Loucy (cell line): ENCODE measurements around the gene CEP70.

Experiments used
- H2AFZ ChIP-seq: fragments of 200-600 bp; sonication (generic); 2 replicates; pipeline ENCODE4 v1.6.0; 2016; ENCODE audit warnings: antibody characterized with exemption, mild to moderate bottlenecking, low read length, moderate library complexity
- H3F3A ChIP-seq: fragments of 200-600 bp; 2 replicates; pipeline ENCODE4 v1.6.0; 2016; ENCODE audit warnings: antibody characterized with exemption, low read depth, mild to moderate bottlenecking
- H3K27me3 ChIP-seq: fragments of 200-600 bp; sonication (generic); 2 replicates; pipeline ENCODE4 v1.6.1; 2014; ENCODE audit warnings: low read length, mild to moderate bottlenecking; ENCODE audit not compliant: insufficient read depth, poor library complexity, severe bottlenecking
- H3K36me3 ChIP-seq: fragments of 200-600 bp; sonication (generic); 2 replicates; pipeline ENCODE4 v1.6.1; 2016; ENCODE audit warnings: low read length; ENCODE audit not compliant: insufficient read depth
- H3K4me1 ChIP-seq: fragments of 200-600 bp; sonication (generic); 2 replicates; pipeline ENCODE4 v1.5.1; 2014; ENCODE audit warnings: low read length, mild to moderate bottlenecking; ENCODE audit not compliant: insufficient read depth, poor library complexity, severe bottlenecking
- H3K4me2 ChIP-seq: fragments of 200-600 bp; sonication (generic); 2 replicates; pipeline ENCODE4 v1.6.0; 2014; ENCODE audit warnings: antibody characterized with exemption, low read length, low read depth, mild to moderate bottlenecking; ENCODE audit not compliant: poor library complexity, severe bottlenecking
- H3K4me3 ChIP-seq: fragments of 200-600 bp; sonication (generic); 2 replicates; pipeline ENCODE4 v1.5.1; 2014; ENCODE audit warnings: low read length, mild to moderate bottlenecking, mixed read lengths; ENCODE audit not compliant: poor library complexity, severe bottlenecking
- H3K79me2 ChIP-seq: fragments of 200-600 bp; sonication (generic); 2 replicates; pipeline ENCODE4 v1.6.1; 2014; ENCODE audit warnings: low read length; ENCODE audit not compliant: insufficient read depth
- H3K9ac ChIP-seq: fragments of 200-600 bp; sonication (generic); 2 replicates; pipeline ENCODE4 v1.6.0; 2014; ENCODE audit warnings: mild to moderate bottlenecking, low read depth, low read length, moderate library complexity; ENCODE audit not compliant: poor library complexity, severe bottlenecking
- H3K9me2 ChIP-seq: fragments of 200-600 bp; sonication (generic); replicated peaks from 2 replicates; pipeline ENCODE4 v1.6.1; 2016; ENCODE audit warnings: low read depth, low read length, mixed read lengths
- H3K9me3 ChIP-seq: fragments of 200-600 bp; sonication (generic); 2 replicates; pipeline ENCODE4 v1.6.1; 2014; ENCODE audit warnings: mild to moderate bottlenecking, antibody characterized with exemption, low read length, low read depth; ENCODE audit not compliant: insufficient read depth
- H4K20me1 ChIP-seq: fragments of 200-600 bp; sonication (generic); 2 replicates; pipeline ENCODE4 v1.6.0; 2014; ENCODE audit warnings: antibody characterized with exemption, low read length, mild to moderate bottlenecking; ENCODE audit not compliant: insufficient read depth, poor library complexity, severe bottlenecking
- CTCF ChIP-seq: fragments of 200-600 bp; sonication (generic); conservative IDR thresholded peaks from 2 replicates; pipeline ENCODE4 v1.5.1; 2014; ENCODE audit warnings: mild to moderate bottlenecking, antibody characterized with exemption, low read length
- EZH2phosphoT487 ChIP-seq: fragments of 200-600 bp; IDR thresholded peaks from 2 replicates; pipeline ENCODE4 v1.6.1; 2018; ENCODE audit warnings: antibody characterized with exemption, mild to moderate bottlenecking, moderate library complexity, borderline replicate concordance

CEP70 gene

DNA sequence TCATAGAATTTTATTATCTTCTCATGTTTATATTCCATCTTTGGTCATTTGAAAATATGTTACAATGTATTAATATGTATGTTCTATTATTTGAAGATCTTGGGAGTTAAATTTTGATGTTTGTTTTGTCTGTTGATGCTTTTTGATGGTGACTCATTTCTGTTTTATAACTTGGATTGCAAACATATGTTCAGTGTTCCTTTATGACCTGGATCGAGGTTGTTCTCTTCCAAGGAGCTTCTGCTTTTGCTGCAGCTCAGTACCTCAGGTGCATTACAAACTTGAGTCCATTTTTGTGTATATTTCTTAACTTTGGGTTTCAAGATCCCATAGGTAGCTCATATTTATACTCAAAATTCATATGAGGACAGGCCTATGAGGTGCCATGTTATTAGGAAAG, 122.6 kb downstream of the CEP70 start:
- Histone ChIP-seq H3K79me2 (no peaks in the 10 kb centered on the region), H3K9ac (no peak overlapping the region), H3K4me2 (no peak overlapping the region), H3K9me2 (no peaks in the 10 kb centered on the region), H3F3A (no peaks in the 10 kb centered on the region), H3K36me3 (no peaks in the 10 kb centered on the region), H3K9me3 (no peaks in the 10 kb centered on the region), H4K20me1 (no peaks in the 10 kb centered on the region), H3K27me3 (no peaks in the 10 kb centered on the region), H3K4me3 (no peak overlapping the region), H3K4me1 (no peaks in the 10 kb centered on the region), H2AFZ (no peak overlapping the region)
- TF ChIP-seq EZH2phosphoT487 (no peak), CTCF (no peak)

DNA sequence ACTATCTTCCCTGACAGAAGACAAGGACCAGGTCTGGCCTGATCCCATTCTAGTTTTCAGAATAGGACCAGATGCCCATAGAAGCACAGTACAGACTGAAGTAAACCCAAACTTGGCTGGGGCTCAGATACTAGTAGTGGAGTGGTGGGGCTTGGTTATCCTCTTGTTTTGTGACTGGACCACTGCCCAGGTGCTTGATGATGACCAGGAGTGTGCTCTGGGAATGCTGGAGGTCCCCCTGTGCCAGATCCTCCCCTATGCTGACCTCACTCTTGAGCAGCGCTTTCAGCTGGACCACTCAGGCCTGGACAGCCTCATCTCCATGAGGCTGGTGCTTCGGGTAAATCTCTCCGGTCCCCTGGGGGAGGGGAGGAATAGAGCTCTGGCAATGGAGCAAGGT, 123.4 kb downstream of the CEP70 start:
- H3K9ac ChIP-seq, result no peak overlapping the region
- H3K4me1 ChIP-seq, result no peaks in the 10 kb centered on the region
- H3F3A ChIP-seq, result no peaks in the 10 kb centered on the region
- H3K27me3 ChIP-seq, result no peaks in the 10 kb centered on the region
- no peak overlapping the region for H3K4me3 ChIP-seq
- H3K36me3 ChIP-seq, result no peaks in the 10 kb centered on the region
- TF ChIP-seq CTCF (no peak), EZH2phosphoT487 (no peak)
- H3K9me3 ChIP-seq, result no peaks in the 10 kb centered on the region
- H2AFZ ChIP-seq, result no peak overlapping the region
- no peaks in the 10 kb centered on the region for H3K9me2 ChIP-seq
- H4K20me1 ChIP-seq, result no peaks in the 10 kb centered on the region
- no peak overlapping the region for H3K4me2 ChIP-seq
- no peaks in the 10 kb centered on the region for H3K79me2 ChIP-seq

- Histone ChIP-seq H3K79me2 (no peaks in the 10 kb centered on the region), H2AFZ (no peak overlapping the region), H3K4me3 (no peak overlapping the region), H3K4me2 (no peak overlapping the region), H3K36me3 (no peaks in the 10 kb centered on the region), H3K9ac (no peak overlapping the region), H3F3A (no peaks in the 10 kb centered on the region), H3K9me3 (no peaks in the 10 kb centered on the region), H4K20me1 (no peaks in the 10 kb centered on the region), H3K27me3 (no peaks in the 10 kb centered on the region), H3K4me1 (no peaks in the 10 kb centered on the region), H3K9me2 (no peaks in the 10 kb centered on the region)
- TF ChIP-seq CTCF (no peak), EZH2phosphoT487 (no peak)
Measured at GRCh38 chr3:138469874-138470273, 124.2 kb downstream of the CEP70 start.
